Upper lobe of right lung (tissue), 1 donor: ENCODE data around the gene DAB1. TPM values are rescaled to one million over a fixed set of nuclear protein-coding genes. Genes with fewer than 3 reads are reported as not detected.

ENCODE experiments used
- ATAC-seq: fragments of 200-7000 bp; cut with Tn5 transposase; one replicate; pipeline ENCODE4 v1.9.1; 2020; ENCODE audit warnings: mild to moderate bottlenecking, moderate library complexity
- DNase-seq: peaks from one replicate; pipeline ENCODE4 v3.0.0-alpha.2; 2020
- H3K27ac ChIP-seq: fragments of 200-600 bp; one replicate; pipeline ENCODE4 v1.8.0; 2022
- H3K27me3 ChIP-seq: fragments of 200-600 bp; one replicate; pipeline ENCODE4 v1.8.0; 2022; ENCODE audit warnings: mild to moderate bottlenecking
- H3K36me3 ChIP-seq: fragments of 200-600 bp; one replicate; pipeline ENCODE4 v1.8.0; 2022
- H3K4me1 ChIP-seq: fragments of 200-600 bp; one replicate; pipeline ENCODE4 v1.8.0; 2022
- H3K4me3 ChIP-seq: fragments of 200-600 bp; one replicate; pipeline ENCODE4 v1.8.0; 2022; ENCODE audit warnings: mild to moderate bottlenecking
- H3K9me3 ChIP-seq: fragments of 200-600 bp; one replicate; pipeline ENCODE4 v1.8.0; 2022
- CTCF ChIP-seq: fragments of 200-600 bp; IDR thresholded peaks from one replicate; pipeline ENCODE4 v1.8.0; 2022; ENCODE audit warnings: antibody characterized with exemption
- intact Hi-C: fragments of 100-400 bp; cut with DNase I; formaldehyde crosslinking; loops from one replicate; pipeline ENCODE4 v1.11.0; 2022
- total RNA-seq: library from RNA; stranded (reverse); fragmentation: NEBNext Ultra II Directional; extraction: Animal tissue kit (Norgen Biotek cat#: 25700); gene quantifications from one replicate; pipeline ENCODE4 v1.2.1, GENCODE V29; 2021
- donor health status: DM: no; HTN: yes; CAD: no; lungs with severe emphysema.

Gene DAB1
- total RNA-seq, 1 donor from 2014 or later, result 0.29 TPM

DNA sequence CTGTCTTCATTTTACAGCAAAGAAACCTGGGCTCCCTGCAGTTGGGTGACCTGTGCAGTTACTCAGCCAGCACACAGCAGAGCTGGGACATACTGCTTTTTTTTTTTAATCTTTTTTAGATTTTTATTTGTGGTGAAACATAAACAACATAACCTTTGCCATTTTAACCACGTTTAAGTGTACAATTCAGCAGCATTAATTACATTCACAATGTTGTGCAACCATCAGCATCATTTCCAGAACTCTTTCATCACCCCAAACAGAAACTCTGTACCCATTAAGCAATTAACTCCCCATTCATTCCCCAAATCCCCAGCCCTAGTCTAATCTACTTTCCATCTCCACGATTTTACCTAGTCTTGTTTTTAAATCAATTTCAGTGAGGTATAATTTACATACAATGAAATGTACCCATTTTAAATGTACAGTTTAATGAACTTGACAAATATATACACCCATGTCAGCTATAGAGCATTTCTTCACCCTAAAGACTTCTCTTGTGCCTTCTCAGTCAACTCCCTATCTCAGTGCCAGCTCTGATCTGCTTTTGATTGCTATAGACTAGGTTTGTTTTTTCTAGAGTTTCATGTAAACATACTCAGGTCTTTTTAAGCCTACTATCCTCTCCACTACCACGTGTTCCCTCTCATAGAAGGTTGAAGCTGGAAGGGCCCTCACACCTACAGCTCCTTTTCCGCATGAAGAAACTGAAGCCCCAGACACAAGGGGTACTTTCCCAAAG, 420.3 kb downstream of the DAB1 start:
- no peaks in the 10 kb centered on the region for H3K4me1 ChIP-seq
- no peaks in the 10 kb centered on the region for H3K27me3 ChIP-seq
- intact Hi-C loops, result no loop called here
- H3K4me3 ChIP-seq, result no peak overlapping the region
- no peak overlapping the region for H3K27ac ChIP-seq
- TF ChIP-seq CTCF, result no peak
- DNase-seq, result no peak
- no peaks in the 10 kb centered on the region for H3K36me3 ChIP-seq
- no peak for ATAC-seq
- H3K9me3 ChIP-seq, result no peaks in the 10 kb centered on the region

DNA sequence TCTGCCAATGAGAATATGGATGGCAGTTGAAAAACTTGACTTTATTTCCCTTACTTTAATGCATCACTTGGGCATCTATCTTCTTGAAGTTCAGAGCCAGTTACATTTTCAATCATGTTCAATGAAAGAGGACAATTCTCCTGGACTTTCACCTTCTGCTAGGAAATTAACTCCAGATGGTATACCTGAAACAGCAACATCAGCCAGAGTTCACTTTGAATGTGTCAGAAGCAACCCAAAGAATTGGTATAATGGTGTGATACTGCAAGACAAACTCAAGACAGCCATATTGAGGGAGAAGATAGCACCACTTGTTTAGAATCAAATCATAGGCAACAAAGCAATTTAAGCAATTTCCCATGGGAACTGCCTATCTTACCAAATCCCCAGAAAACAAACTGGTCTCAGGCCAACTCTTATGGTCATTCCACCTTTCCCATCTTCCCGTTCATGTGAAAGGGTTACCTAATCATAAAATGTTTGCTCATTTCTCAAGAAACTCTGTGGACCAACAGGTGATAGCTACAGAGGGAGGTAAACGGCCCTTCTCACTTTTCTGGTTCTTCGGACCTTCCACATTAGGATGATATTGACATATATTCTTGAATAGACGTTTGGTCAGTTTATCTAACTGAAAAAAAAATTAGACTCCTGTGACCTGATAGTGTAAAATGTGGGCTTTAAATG, 428.3 kb downstream of the DAB1 start:
- DNase-seq (no peak), ATAC-seq (no peak)
- TF ChIP-seq CTCF, result no peak
- Histone ChIP-seq H3K4me1 (no peaks in the 10 kb centered on the region), H3K36me3 (no peaks in the 10 kb centered on the region), H3K9me3 (no peaks in the 10 kb centered on the region), H3K27ac (no peak overlapping the region), H3K4me3 (no peak overlapping the region), H3K27me3 (no peaks in the 10 kb centered on the region)
- intact Hi-C loops, result no loop called here

- Histone ChIP-seq H3K27me3 (no peaks in the 10 kb centered on the region), H3K9me3 (no peaks in the 10 kb centered on the region), H3K4me3 (no peak overlapping the region), H3K36me3 (no peaks in the 10 kb centered on the region), H3K27ac (no peak overlapping the region), H3K4me1 (no peaks in the 10 kb centered on the region)
- intact Hi-C loops, result no loop called here
- DNase-seq, result no peak
- no peak for ATAC-seq
- TF ChIP-seq CTCF, result no peak
Observed at GRCh38 chr1:56993475-56993874, 430.4 kb downstream of the DAB1 start.

DNA sequence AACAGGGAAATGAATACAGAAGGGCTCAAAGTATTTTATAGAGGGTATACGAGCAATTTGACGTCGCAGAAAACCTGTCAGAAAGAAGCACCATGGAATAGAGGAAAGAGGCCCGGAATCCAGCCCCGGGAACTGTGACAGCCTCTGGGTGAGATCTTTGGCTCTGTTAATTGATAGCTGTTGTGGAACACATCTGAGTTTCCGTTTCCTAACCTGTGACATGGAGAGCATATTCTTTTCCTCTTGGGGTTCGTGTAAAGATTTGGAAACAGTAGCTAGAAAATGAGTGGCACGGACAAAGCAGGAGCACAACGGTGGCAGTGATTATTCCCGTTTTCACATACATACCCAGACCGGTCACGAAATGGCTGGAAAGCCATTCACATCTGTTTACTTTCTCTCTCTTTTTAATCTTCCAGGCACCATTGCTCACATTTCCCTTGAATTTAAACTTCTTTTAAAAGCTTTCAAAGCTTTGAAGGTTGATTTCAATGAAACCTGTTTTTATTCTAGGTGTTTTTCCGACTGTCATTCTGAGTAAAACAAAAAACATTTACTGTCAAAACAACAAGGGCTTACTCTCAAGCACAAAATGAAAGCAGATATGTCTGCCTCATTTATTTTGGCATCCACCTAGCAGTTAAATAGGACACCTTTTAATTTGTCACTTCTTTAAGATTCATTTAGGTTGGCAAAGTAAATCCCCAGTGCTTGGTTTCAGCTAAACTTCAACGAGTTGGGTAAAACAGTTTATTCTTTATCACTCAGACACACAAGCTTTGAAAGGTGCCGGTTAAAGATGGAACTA, 431.3 kb downstream of the DAB1 start:
- intact Hi-C loops, result no loop called here
- ATAC-seq, result no peak
- Histone ChIP-seq H3K4me3 (no peak overlapping the region), H3K36me3 (no peaks in the 10 kb centered on the region), H3K9me3 (no peaks in the 10 kb centered on the region), H3K4me1 (no peaks in the 10 kb centered on the region), H3K27me3 (no peaks in the 10 kb centered on the region), H3K27ac (no peak overlapping the region)
- DNase-seq, result no peak
- TF ChIP-seq CTCF, result no peak

DNA sequence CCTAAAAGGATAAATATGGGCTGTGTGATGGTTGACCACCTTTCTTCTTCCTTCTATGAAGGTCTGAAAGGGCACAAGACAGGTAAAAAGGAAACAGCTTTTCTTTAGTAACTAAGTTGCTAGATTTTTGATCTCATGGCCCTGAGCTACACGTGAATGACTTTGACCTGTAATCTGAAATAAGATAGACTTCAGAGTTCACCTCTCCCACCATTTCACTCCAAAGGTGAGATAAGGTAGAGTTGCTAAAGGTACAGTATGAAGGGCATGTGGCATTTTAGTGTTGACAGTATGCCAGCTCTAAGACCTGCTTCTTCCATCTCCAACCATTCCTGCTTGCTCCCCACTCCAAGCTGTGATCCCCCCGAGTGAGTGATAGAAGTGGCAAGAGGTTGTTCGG, 432.3 kb downstream of the DAB1 start:
- DNase-seq, result no peak
- H3K4me1 ChIP-seq, result no peaks in the 10 kb centered on the region
- intact Hi-C loops, result no loop called here
- no peaks in the 10 kb centered on the region for H3K9me3 ChIP-seq
- H3K27ac ChIP-seq, result no peak overlapping the region
- no peak for TF ChIP-seq CTCF
- no peak overlapping the region for H3K4me3 ChIP-seq
- no peak for ATAC-seq
- no peaks in the 10 kb centered on the region for H3K36me3 ChIP-seq
- no peaks in the 10 kb centered on the region for H3K27me3 ChIP-seq
